ENCODE results near the gene ZNHIT1.
A peak's percentile ranks its signal among the peaks of the same experiment; 100 is the strongest.

Gene ZNHIT1

GRCh38 chr7:101218236-101219125, 516 bp downstream of the ZNHIT1 start:
- DNase-seq (ENCODE audit: low spot score): peak; percentile 56

- DNase-seq (ENCODE audit: low spot score): no peak
Observed at GRCh38 chr7:101220295-101220694, 2.3 kb downstream of the ZNHIT1 start.

GRCh38 chr7:101222275-101222830, 4.4 kb downstream of the ZNHIT1 start:
- DNase-seq (ENCODE audit: low spot score): no peak

- DNase-seq (ENCODE audit: low spot score): no peak
Observed at GRCh38 chr7:101223528-101223927, 5.6 kb downstream of the ZNHIT1 start.

GRCh38 chr7:101225650-101226049, 7.7 kb downstream of the ZNHIT1 start:
- no peak for DNase-seq (ENCODE audit: low spot score)

- no peak for DNase-seq (ENCODE audit: low spot score)
Observed at GRCh38 chr7:101226721-101227120, 8.8 kb downstream of the ZNHIT1 start.

GRCh38 chr7:101231644-101232043, 13.7 kb downstream of the ZNHIT1 start:
- DNase-seq (ENCODE audit: low spot score): no peak

- no peak for DNase-seq (ENCODE audit: low spot score)
Observed at GRCh38 chr7:101232141-101232850, 14.3 kb downstream of the ZNHIT1 start.

GRCh38 chr7:101233907-101234547, 16.1 kb downstream of the ZNHIT1 start:
- DNase-seq (ENCODE audit: low spot score): no peak

- DNase-seq (ENCODE audit: low spot score): no peak
Observed at GRCh38 chr7:101234636-101235035, 16.7 kb downstream of the ZNHIT1 start.

GRCh38 chr7:101235050-101235449, 17.1 kb downstream of the ZNHIT1 start:
- DNase-seq (ENCODE audit: low spot score): peak; percentile 37

- no peak for DNase-seq (ENCODE audit: low spot score)
Observed at GRCh38 chr7:101235522-101235921, 17.6 kb downstream of the ZNHIT1 start.

GRCh38 chr7:101236292-101236835, 18.4 kb downstream of the ZNHIT1 start:
- no peak for DNase-seq (ENCODE audit: low spot score)

- DNase-seq (ENCODE audit: low spot score): no peak
Observed at GRCh38 chr7:101237206-101238067, 19.5 kb downstream of the ZNHIT1 start, which contains the start of gene CLDN15. Gene CLDN15 (minus strand): TSS chr7:101237802. CDS start chr7:101237581, 221 bp downstream.

GRCh38 chr7:101238226-101239182, 20.5 kb downstream of the ZNHIT1 start:
- no peak for DNase-seq (ENCODE audit: low spot score)

GRCh38 chr7:101239191-101239950, 21.4 kb downstream of the ZNHIT1 start:
- DNase-seq (ENCODE audit: low spot score): no peak

GRCh38 chr7:101239951-101240220, 21.9 kb downstream of the ZNHIT1 start:
- no peak for DNase-seq (ENCODE audit: low spot score)

- DNase-seq (ENCODE audit: low spot score): no peak
Observed at GRCh38 chr7:101240226-101241014, 22.5 kb downstream of the ZNHIT1 start.

GRCh38 chr7:101241015-101241363, 23.0 kb downstream of the ZNHIT1 start:
- DNase-seq (ENCODE audit: low spot score): no peak
